Astrocyte (in vitro differentiated cells and primary cell): ENCODE measurements around the gene TROAP. TPM values are rescaled to one million over a fixed set of nuclear protein-coding genes. Genes with fewer than 3 reads are reported as not detected.

Experiments
- DNase-seq: peaks from one replicate; pipeline ENCODE4 v3.0.0-alpha.2; 2010; ENCODE audit warnings: low read depth
- FAIRE-seq: peaks from 2 replicates; lab custom pipeline; 2011; peaks lifted over from hg19 to GRCh38; lab: Jason Lieb, UNC
- H2AFZ ChIP-seq: 2 replicates; pipeline ENCODE4 v1.6.0; 2012; ENCODE audit warnings: low read depth, low read length, inconsistent platforms
- H3K27ac ChIP-seq: 2 replicates; pipeline ENCODE4 v1.5.1; 2011; ENCODE audit warnings: low read depth, low read length, inconsistent platforms
- H3K27me3 ChIP-seq: 2 replicates; pipeline ENCODE4 v1.6.0; 2011; ENCODE audit warnings: low read length, inconsistent platforms; ENCODE audit not compliant: insufficient read depth
- H3K36me3 ChIP-seq: 2 replicates; pipeline ENCODE4 v1.5.1; 2011; ENCODE audit warnings: low read length, inconsistent platforms; ENCODE audit not compliant: insufficient read depth
- H3K4me1 ChIP-seq: 2 replicates; pipeline ENCODE4 v1.5.1; 2011; ENCODE audit warnings: low read length, inconsistent platforms; ENCODE audit not compliant: insufficient read depth
- H3K4me2 ChIP-seq: 2 replicates; pipeline ENCODE4 v1.6.0; 2012; ENCODE audit warnings: low read length, inconsistent platforms
- H3K4me3 ChIP-seq: 2 replicates; pipeline ENCODE4 v1.5.1; 2011; ENCODE audit warnings: low read depth, mild to moderate bottlenecking, low read length, inconsistent platforms; ENCODE audit not compliant: insufficient read depth
- H3K79me2 ChIP-seq: 2 replicates; pipeline ENCODE4 v1.6.0; 2012; ENCODE audit warnings: mild to moderate bottlenecking, low read length, inconsistent platforms; ENCODE audit not compliant: insufficient read depth
- H3K9ac ChIP-seq: 2 replicates; pipeline ENCODE4 v1.6.0; 2012; ENCODE audit warnings: mild to moderate bottlenecking, low read length, inconsistent platforms
- H3K9me3 ChIP-seq: 2 replicates; pipeline ENCODE4 v1.5.1; 2012; ENCODE audit warnings: low read depth, mild to moderate bottlenecking, low read length, inconsistent platforms; ENCODE audit not compliant: insufficient read depth
- H4K20me1 ChIP-seq: 2 replicates; pipeline ENCODE4 v1.6.0; 2012; ENCODE audit warnings: low read length, inconsistent platforms; ENCODE audit not compliant: insufficient read depth
- H3K27ac Mint-ChIP-seq: one replicate; pipeline ENCODE4 v1.8.0; 2021; ENCODE audit warnings: mild to moderate bottlenecking, mixed read lengths; ENCODE audit not compliant: unreplicated experiment
- H3K27me3 Mint-ChIP-seq: one replicate; pipeline ENCODE4 v1.8.0; 2021; ENCODE audit warnings: low read depth, mixed read lengths; ENCODE audit not compliant: unreplicated experiment
- H3K36me3 Mint-ChIP-seq: one replicate; pipeline ENCODE4 v1.8.0; 2021; ENCODE audit warnings: low read depth, mixed read lengths; ENCODE audit not compliant: unreplicated experiment
- H3K4me1 Mint-ChIP-seq: one replicate; pipeline ENCODE4 v1.8.0; 2021; ENCODE audit warnings: low read depth, mixed read lengths; ENCODE audit not compliant: unreplicated experiment
- H3K4me3 Mint-ChIP-seq: one replicate; pipeline ENCODE4 v1.8.0; 2021; ENCODE audit warnings: mild to moderate bottlenecking, moderate library complexity, mixed read lengths; ENCODE audit not compliant: unreplicated experiment
- H3K9me3 Mint-ChIP-seq: one replicate; pipeline ENCODE4 v1.8.0; 2021; ENCODE audit warnings: mild to moderate bottlenecking, mixed read lengths; ENCODE audit not compliant: unreplicated experiment
- CTCF ChIP-seq: IDR thresholded peaks from 2 replicates; pipeline ENCODE4 v1.5.1; 2011; ENCODE audit warnings: low read depth, mild to moderate bottlenecking, inconsistent platforms, low read length, moderate library complexity; ENCODE audit not compliant: insufficient read depth
- EZH2 ChIP-seq: IDR thresholded peaks from 2 replicates; pipeline ENCODE4 v1.6.1; 2012; ENCODE audit warnings: mild to moderate bottlenecking, low read length, inconsistent platforms; ENCODE audit not compliant: insufficient read depth
- total RNA-seq: library from RNA; stranded (reverse); gene quantifications from 2 replicates; pipeline ENCODE4 v1.2.1, GENCODE V29; 2021

Gene TROAP
- total RNA-seq, 1 donor from 2014 or later = 2.7 TPM

DNA sequence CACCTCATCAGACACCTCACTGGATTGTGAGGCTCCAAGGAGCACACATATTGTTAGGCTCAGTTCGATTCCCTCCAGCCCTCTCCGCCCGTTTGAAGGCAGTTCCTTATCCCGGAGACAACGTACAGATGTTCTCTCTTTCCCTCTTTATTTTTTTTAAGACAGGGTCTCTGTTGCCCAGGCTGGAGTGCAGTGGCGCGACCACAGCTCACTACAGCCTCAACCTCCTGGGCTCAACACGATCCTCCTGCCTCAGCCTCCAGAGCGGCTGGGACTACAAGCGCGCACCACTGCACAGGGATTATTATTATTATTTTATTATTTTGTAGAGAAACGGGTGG is 718 bp upstream of the TROAP start:
- FAIRE-seq (no peak), DNase-seq (no peak)
- no peaks in the 10 kb centered on the region for H3K36me3 Mint-ChIP-seq
- H3K4me3 Mint-ChIP-seq = peak overlapping the region; percentile 89
- peak overlapping the region; percentile 88 for H3K4me3 ChIP-seq
- no peak for TF ChIP-seq EZH2
- TF ChIP-seq CTCF = no peak
- H3K27me3 Mint-ChIP-seq = peaks cover 5% of the 10 kb centered on the region
- H3K27ac Mint-ChIP-seq = peak overlapping the region; percentile 35
- no peaks in the 10 kb centered on the region for H3K27me3 ChIP-seq
- H3K79me2 ChIP-seq = peaks cover 14% of the 10 kb centered on the region
- no peaks in the 10 kb centered on the region for H3K9me3 ChIP-seq
- H2AFZ ChIP-seq = peak overlapping the region; percentile 94
- peak overlapping the region; percentile 96 for H3K4me2 ChIP-seq
- H3K9me3 Mint-ChIP-seq = no peaks in the 10 kb centered on the region
- H3K36me3 ChIP-seq = peaks cover 4% of the 10 kb centered on the region
- H3K27ac ChIP-seq = peak overlapping the region; percentile 60
- peaks cover 14% of the 10 kb centered on the region for H3K4me1 ChIP-seq
- H4K20me1 ChIP-seq = no peaks in the 10 kb centered on the region
- H3K4me1 Mint-ChIP-seq = peaks cover 4% of the 10 kb centered on the region
- H3K9ac ChIP-seq = peak overlapping the region; percentile 89

GRCh38 chr12:49323524-49324097 is 556 bp downstream of the TROAP start:
- Histone ChIP-seq H3K9me3 (no peaks in the 10 kb centered on the region), H3K36me3 (peaks cover 4% of the 10 kb centered on the region), H4K20me1 (no peaks in the 10 kb centered on the region), H3K9ac (peak overlapping the region; percentile 89), H3K27me3 (no peaks in the 10 kb centered on the region), H3K27ac (peak overlapping the region; percentile 61), H3K4me3 (peak overlapping the region; percentile 88), H3K4me2 (peak overlapping the region; percentile 96), H3K79me2 (peaks cover 14% of the 10 kb centered on the region), H3K4me1 (peaks cover 14% of the 10 kb centered on the region), H2AFZ (peak overlapping the region; percentile 94)
- Mint-ChIP-seq H3K9me3 (no peaks in the 10 kb centered on the region), H3K36me3 (no peaks in the 10 kb centered on the region), H3K27me3 (peaks cover 5% of the 10 kb centered on the region), H3K27ac (peak overlapping the region; percentile 7), H3K4me3 (peak overlapping the region; percentile 89), H3K4me1 (peaks cover 4% of the 10 kb centered on the region)
- FAIRE-seq (no peak), DNase-seq (no peak)
- TF ChIP-seq EZH2 = no peak
- TF ChIP-seq CTCF = no peak

- Histone ChIP-seq H3K4me1 (peaks cover 14% of the 10 kb centered on the region), H3K79me2 (peaks cover 14% of the 10 kb centered on the region), H3K4me3 (no peak overlapping the region), H3K4me2 (no peak overlapping the region), H3K27ac (no peak overlapping the region), H2AFZ (no peak overlapping the region), H3K27me3 (no peaks in the 10 kb centered on the region), H3K36me3 (peaks cover 4% of the 10 kb centered on the region), H3K9me3 (no peaks in the 10 kb centered on the region), H4K20me1 (no peaks in the 10 kb centered on the region), H3K9ac (no peak overlapping the region)
- no peak for FAIRE-seq
- H3K4me3 Mint-ChIP-seq = no peak overlapping the region
- TF ChIP-seq CTCF (no peak), EZH2 (no peak)
- H3K9me3 Mint-ChIP-seq = no peaks in the 10 kb centered on the region
- peaks cover 4% of the 10 kb centered on the region for H3K4me1 Mint-ChIP-seq
- H3K36me3 Mint-ChIP-seq = no peaks in the 10 kb centered on the region
- no peak for DNase-seq
- peaks cover 7% of the 10 kb centered on the region for H3K27me3 Mint-ChIP-seq
- H3K27ac Mint-ChIP-seq = no peak overlapping the region
Observed at GRCh38 chr12:49325606-49326005, 2.6 kb downstream of the TROAP start.
